Ishikawa (cell line): ENCODE results near the gene HOXA4.
A peak's percentile ranks its signal among the peaks of the same experiment; 100 is the strongest.

ENCODE experiments used
- CEBPB ChIP-seq: IDR thresholded peaks from 2 replicates; pipeline ENCODE4 v1.6.1; 2012
- CREB1 ChIP-seq: IDR thresholded peaks from 2 replicates; pipeline ENCODE4 v1.6.1; 2012; ENCODE audit warnings: low read depth
- EGR1 ChIP-seq: IDR thresholded peaks from 2 replicates; pipeline ENCODE4 v1.6.1; 2012
- EP300 ChIP-seq: IDR thresholded peaks from 2 replicates; pipeline ENCODE4 v1.6.1; 2012; ENCODE audit warnings: borderline replicate concordance
- FOXM1 ChIP-seq: IDR thresholded peaks from 2 replicates; pipeline ENCODE4 v1.6.1; 2012; ENCODE audit warnings: low read depth, borderline replicate concordance
- MAX ChIP-seq: IDR thresholded peaks from 2 replicates; pipeline ENCODE4 v1.6.1; 2012
- NFIC ChIP-seq: IDR thresholded peaks from 2 replicates; pipeline ENCODE4 v1.6.1; 2012
- RAD21 ChIP-seq: IDR thresholded peaks from 2 replicates; pipeline ENCODE4 v1.6.1; 2012; ENCODE audit warnings: low read depth
- REST ChIP-seq: IDR thresholded peaks from 2 replicates; pipeline ENCODE4 v1.6.1; 2012; ENCODE audit warnings: low read depth, mild to moderate bottlenecking
- TAF1 ChIP-seq: IDR thresholded peaks from 2 replicates; pipeline ENCODE4 v1.6.1; 2012; ENCODE audit warnings: low read depth, mild to moderate bottlenecking
- TCF12 ChIP-seq: IDR thresholded peaks from 2 replicates; pipeline ENCODE4 v1.6.1; 2012; ENCODE audit warnings: low read depth
- TEAD4 ChIP-seq: IDR thresholded peaks from 2 replicates; pipeline ENCODE4 v1.6.1; 2012
- USF1 ChIP-seq: IDR thresholded peaks from 2 replicates; pipeline ENCODE4 v1.6.1; 2012
- YY1 ChIP-seq: IDR thresholded peaks from 2 replicates; pipeline ENCODE4 v1.6.1; 2012; ENCODE audit warnings: low read depth
- ZBTB7A ChIP-seq: IDR thresholded peaks from 2 replicates; pipeline ENCODE4 v1.6.1; 2012; ENCODE audit warnings: low read depth

Gene HOXA4

GRCh38 chr7:27174874-27175625 lies 44.5 kb upstream of the HOXA4 start:
- TF ChIP-seq RAD21 (no peak), TAF1 (no peak), NFIC (no peak), ZBTB7A (no peak), FOXM1 (no peak), CREB1 (no peak), YY1 (no peak), MAX (no peak), EGR1 (no peak)

- no peak for TF ChIP-seq NFIC
- TF ChIP-seq ZBTB7A, result peak; percentile 13; the same call in 1 of the 2 replicates
Measured at GRCh38 chr7:27173956-27174873, 43.7 kb upstream of the HOXA4 start, which contains the start of gene HOXA10. Gene HOXA10 (minus strand): TSS chr7:27174320. CDS start chr7:27174306, 14 bp downstream.

- TF ChIP-seq EGR1 (no peak; the same call in 1 of the 2 replicates), YY1 (peak; percentile 58; the same call in 1 of the 2 replicates), MAX (peak; percentile 71), TAF1 (peak; percentile 62; the same call in 1 of the 2 replicates), NFIC (peak; percentile 50), EP300 (peak; percentile 35), RAD21 (no peak)
Measured at GRCh38 chr7:27173511-27173955, 43.0 kb upstream of the HOXA4 start.

GRCh38 chr7:27172823-27173510 lies 42.4 kb upstream of the HOXA4 start:
- TF ChIP-seq USF1, result no peak
- no peak for TF ChIP-seq NFIC
- TF ChIP-seq ZBTB7A, result no peak
- TF ChIP-seq TEAD4, result no peak
- no peak for TF ChIP-seq REST
- TF ChIP-seq YY1, result no peak
- peak; percentile 26; the same call in 1 of the 2 replicates for TF ChIP-seq EGR1
- no peak for TF ChIP-seq FOXM1
- no peak for TF ChIP-seq CREB1
- TF ChIP-seq TAF1, result no peak; the same call in none of the 2 replicates
- 0 out of 2 replicates have a peak, but pooled peaks have one; percentile 4 for TF ChIP-seq MAX
- TF ChIP-seq CEBPB, result no peak
- no peak for TF ChIP-seq EP300

GRCh38 chr7:27172315-27172774 lies 41.8 kb upstream of the HOXA4 start:
- TF ChIP-seq CREB1, result no peak
- TF ChIP-seq REST, result no peak
- no peak for TF ChIP-seq MAX
- TF ChIP-seq TCF12, result no peak
- TF ChIP-seq EGR1, result no peak
- TF ChIP-seq TEAD4, result no peak
- TF ChIP-seq EP300, result no peak
- TF ChIP-seq FOXM1, result no peak
- TF ChIP-seq USF1, result no peak
- TF ChIP-seq CEBPB, result no peak
- TF ChIP-seq RAD21, result no peak
- TF ChIP-seq ZBTB7A, result no peak
- no peak for TF ChIP-seq NFIC
- no peak for TF ChIP-seq YY1
